Stimulated activated naive CD8-positive, alpha-beta T cell treated with anti-CD3 and anti-CD28 coated beads, Interleukin-15, amount 100 ng/mL, for 72 hours (primary cell): Measurements from ENCODE around the gene OLFM4.

Experiments used
- ATAC-seq: fragments of 150-1000 bp; cut with Tn5 transposase; 2 replicates; pipeline ENCODE4 v1.10.0; 2021; ENCODE audit warnings: mild to moderate bottlenecking, moderate library complexity
- DNase-seq, 2 donors: peaks; one replicate each; pipeline ENCODE4 v3.0.0; 2021 to 2022
- H3K27ac Mint-ChIP-seq, 2 donors: one replicate each; pipeline ENCODE4 v1.8.0; 2022; ENCODE audit warnings: mild to moderate bottlenecking in 2 of 2, mixed read lengths in 2 of 2, moderate library complexity in 2 of 2
- H3K27me3 Mint-ChIP-seq: one replicate; pipeline ENCODE4 v1.8.0; 2022; ENCODE audit warnings: mixed read lengths
- H3K4me1 Mint-ChIP-seq: one replicate; pipeline ENCODE4 v1.8.0; 2022; ENCODE audit warnings: mild to moderate bottlenecking, mixed read lengths
- H3K4me3 Mint-ChIP-seq, 2 donors: one replicate each; pipeline ENCODE4 v1.8.0; 2022; ENCODE audit warnings: mild to moderate bottlenecking in 2 of 2, mixed read lengths in 2 of 2, moderate library complexity in 1 of 2
- H3K9me3 Mint-ChIP-seq, 2 donors: one replicate each; pipeline ENCODE4 v1.8.0; 2022; ENCODE audit warnings: mixed read lengths in 2 of 2

Gene OLFM4, protein sequence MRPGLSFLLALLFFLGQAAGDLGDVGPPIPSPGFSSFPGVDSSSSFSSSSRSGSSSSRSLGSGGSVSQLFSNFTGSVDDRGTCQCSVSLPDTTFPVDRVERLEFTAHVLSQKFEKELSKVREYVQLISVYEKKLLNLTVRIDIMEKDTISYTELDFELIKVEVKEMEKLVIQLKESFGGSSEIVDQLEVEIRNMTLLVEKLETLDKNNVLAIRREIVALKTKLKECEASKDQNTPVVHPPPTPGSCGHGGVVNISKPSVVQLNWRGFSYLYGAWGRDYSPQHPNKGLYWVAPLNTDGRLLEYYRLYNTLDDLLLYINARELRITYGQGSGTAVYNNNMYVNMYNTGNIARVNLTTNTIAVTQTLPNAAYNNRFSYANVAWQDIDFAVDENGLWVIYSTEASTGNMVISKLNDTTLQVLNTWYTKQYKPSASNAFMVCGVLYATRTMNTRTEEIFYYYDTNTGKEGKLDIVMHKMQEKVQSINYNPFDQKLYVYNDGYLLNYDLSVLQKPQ

DNA sequence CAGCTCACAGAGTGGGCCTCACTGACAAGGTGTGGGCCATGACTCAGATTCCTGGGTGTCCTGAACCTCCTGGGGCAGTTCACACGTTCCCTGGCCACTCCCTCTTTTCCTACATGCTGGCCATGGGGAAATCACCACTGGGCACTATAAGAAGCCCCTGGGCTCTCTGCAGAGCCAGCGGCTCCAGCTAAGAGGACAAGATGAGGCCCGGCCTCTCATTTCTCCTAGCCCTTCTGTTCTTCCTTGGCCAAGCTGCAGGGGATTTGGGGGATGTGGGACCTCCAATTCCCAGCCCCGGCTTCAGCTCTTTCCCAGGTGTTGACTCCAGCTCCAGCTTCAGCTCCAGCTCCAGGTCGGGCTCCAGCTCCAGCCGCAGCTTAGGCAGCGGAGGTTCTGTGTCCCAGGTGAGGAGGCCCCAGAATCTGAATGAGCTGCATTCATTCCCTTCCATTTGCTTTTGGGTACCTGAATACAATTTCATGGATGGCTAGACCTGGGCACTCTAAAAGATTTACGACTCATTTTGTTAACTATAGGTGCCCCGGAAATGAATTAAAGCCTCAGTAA lies at the start of gene OLFM4:
Gene OLFM4 (plus strand): TSS at position 177 of the 567 bp plus-strand sequence. CDS start 24 bp downstream, at position 201.
- ATAC-seq, result no peak
- no peaks in the 10 kb centered on the region for H3K9me3 Mint-ChIP-seq
- no peak for DNase-seq
- no peaks in the 10 kb centered on the region for H3K27me3 Mint-ChIP-seq
- no peak within 1 kb of the TSS for H3K4me3 Mint-ChIP-seq
- no peaks in the 10 kb centered on the region for H3K4me1 Mint-ChIP-seq
- no peak within 1 kb of the TSS for H3K27ac Mint-ChIP-seq

DNA sequence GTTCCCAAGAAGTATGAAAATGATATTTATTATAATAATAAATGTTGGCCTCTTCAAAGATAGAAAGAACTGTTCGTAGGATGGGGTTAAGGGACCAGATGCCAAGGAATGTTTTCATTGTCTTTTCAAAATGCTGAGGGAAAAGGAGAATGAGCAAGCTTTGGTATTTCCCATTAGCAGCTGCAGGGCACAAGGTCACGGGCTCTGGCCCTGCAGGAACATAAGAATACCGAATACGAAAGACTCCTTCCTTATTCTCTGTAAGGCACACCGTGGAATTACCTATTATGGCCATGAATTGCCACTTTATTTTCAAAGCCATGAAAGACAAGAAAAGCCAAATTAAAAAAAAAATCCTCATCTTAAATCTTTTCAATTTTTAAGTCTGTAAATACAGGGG lies 49.6 kb upstream of the OLFM4 start:
- DNase-seq (no peak), ATAC-seq (no peak)
- Mint-ChIP-seq H3K4me1 (no peaks in the 10 kb centered on the region), H3K27me3 (peaks cover 11% of the 10 kb centered on the region), H3K27ac (no peak overlapping the region), H3K4me3 (no peak overlapping the region), H3K9me3 (no peaks in the 10 kb centered on the region)

DNA sequence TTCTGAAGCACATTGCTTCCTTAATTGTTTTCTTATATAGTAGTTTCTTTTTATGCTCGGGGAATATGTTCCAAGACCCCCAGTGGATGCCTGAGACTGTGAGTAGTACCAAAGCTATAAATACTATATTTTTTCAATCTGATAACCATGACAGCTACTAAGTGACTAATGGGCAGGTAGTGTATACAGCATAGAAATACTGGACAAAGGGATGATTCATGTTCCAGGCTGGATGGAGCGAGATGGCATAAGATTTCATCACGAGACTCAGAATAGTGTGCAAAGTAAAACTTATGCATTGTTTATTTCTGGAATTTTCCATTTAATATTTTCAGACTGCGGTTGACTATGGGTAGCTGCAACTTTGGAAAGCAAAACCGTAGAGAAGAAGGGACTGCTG lies 47.9 kb upstream of the OLFM4 start:
- no peak overlapping the region for H3K27ac Mint-ChIP-seq
- ATAC-seq, result no peak
- H3K4me1 Mint-ChIP-seq, result no peaks in the 10 kb centered on the region
- no peak overlapping the region for H3K4me3 Mint-ChIP-seq
- H3K9me3 Mint-ChIP-seq, result no peaks in the 10 kb centered on the region
- DNase-seq, result no peak
- H3K27me3 Mint-ChIP-seq, result no peaks in the 10 kb centered on the region

DNA sequence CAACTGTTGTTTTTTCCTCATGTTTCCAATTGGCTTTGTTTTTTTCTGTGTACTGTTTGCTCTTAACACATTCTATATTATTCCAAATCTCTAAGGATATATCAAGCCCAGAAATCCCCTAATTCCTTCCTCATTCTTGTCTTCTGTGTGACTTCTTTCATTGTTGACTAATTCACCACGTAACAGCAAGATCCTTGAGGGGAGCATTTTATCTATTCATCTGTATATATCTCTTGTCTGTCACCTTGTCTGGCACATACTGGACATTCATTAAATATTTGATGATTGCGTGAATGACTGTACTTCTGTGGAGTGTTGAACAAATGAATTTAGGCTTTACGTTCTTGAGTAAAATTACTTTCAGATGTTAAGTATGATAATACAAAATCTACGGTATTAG lies 44.8 kb upstream of the OLFM4 start:
- H3K4me3 Mint-ChIP-seq, result no peak overlapping the region
- no peaks in the 10 kb centered on the region for H3K9me3 Mint-ChIP-seq
- no peaks in the 10 kb centered on the region for H3K4me1 Mint-ChIP-seq
- H3K27ac Mint-ChIP-seq, result peak overlapping the region in 1 of 2 donors; percentile 1
- ATAC-seq (no peak), DNase-seq (no peak)
- H3K27me3 Mint-ChIP-seq, result no peaks in the 10 kb centered on the region

DNA sequence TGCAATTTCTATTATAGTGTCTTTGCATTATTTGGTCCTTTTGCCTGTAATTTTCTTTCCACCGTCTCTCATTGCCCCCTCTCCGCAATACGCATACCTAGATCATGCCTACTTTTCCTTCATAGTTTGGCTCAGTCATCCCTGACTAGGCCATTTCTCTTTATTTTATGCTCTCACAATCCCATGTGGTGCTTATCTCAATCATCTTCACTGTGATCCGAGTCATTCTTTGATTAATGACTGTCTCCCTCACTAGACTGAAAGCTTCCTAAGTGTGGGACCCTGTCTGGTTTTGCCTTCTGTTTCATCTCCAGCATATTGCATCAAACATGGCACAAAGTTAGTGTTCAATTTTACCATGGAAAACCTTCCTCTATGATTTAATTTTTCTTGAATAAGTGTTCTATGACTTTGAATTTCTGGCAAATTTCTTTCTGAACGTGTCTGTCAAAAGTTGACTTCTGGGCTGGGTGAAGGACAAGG lies 43.7 kb upstream of the OLFM4 start:
- ATAC-seq (no peak), DNase-seq (no peak)
- no peaks in the 10 kb centered on the region for H3K9me3 Mint-ChIP-seq
- H3K27me3 Mint-ChIP-seq, result no peaks in the 10 kb centered on the region
- no peaks in the 10 kb centered on the region for H3K4me1 Mint-ChIP-seq
- H3K4me3 Mint-ChIP-seq, result no peak overlapping the region
- H3K27ac Mint-ChIP-seq, result no peak overlapping the region

DNA sequence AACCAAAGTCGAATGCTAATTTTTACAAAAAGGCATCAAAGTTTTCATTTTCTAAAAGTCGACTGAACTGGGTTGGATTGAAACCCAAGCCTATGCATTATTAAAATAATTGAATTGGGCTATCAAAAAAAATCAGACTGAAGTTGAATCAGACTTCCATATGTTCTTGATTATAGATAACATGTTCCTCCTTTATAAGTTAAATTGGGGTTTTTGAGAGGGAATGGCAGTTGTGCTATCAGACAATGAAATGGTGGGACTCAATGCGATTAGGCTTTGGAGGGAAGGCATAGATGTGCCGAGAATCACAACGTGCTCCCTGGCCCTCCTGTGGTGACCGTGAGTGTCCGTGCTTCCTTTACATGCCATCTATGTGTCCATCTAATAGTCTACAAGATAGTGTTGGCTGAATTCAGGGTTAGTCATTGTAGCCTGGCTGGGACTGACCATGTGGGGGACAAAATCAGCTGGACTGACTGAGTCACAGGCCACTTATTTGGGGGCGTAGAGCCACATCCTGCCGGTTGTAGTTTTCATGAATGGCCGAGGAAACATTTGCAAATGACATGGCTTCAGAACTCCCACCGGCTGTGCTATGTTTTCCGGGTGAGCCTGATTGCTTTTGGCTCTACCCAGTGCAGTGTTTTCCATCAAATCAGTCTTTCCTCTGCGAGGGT lies 37.1 kb upstream of the OLFM4 start:
- Mint-ChIP-seq H3K9me3 (no peaks in the 10 kb centered on the region), H3K27me3 (no peaks in the 10 kb centered on the region), H3K4me1 (peaks cover 5% of the 10 kb centered on the region), H3K27ac (no peak overlapping the region), H3K4me3 (no peak overlapping the region)
- no peak for ATAC-seq
- DNase-seq, result no peak

DNA sequence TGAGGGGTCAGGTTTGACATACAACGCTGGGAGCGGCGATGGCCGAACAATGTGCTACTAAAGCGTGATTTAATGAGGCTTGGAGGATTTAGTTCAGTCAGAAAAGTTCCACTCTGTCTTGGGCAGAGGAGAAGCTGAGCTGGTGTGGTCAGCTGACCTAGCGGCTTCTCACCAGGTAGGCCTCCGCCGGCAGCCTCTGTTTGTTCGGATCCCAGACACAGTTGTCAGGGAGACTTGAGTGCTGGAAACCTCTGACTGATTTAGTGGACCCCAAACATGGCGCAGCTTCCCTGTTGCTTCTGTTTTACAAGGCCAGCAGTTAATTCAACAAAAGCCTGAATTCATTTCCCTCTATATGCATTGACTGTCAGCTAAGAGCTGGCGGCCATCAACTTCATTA lies 36.5 kb upstream of the OLFM4 start:
- H3K4me3 Mint-ChIP-seq, result no peak overlapping the region
- no peak for DNase-seq
- no peaks in the 10 kb centered on the region for H3K9me3 Mint-ChIP-seq
- no peaks in the 10 kb centered on the region for H3K27me3 Mint-ChIP-seq
- H3K27ac Mint-ChIP-seq, result no peak overlapping the region
- peaks cover 5% of the 10 kb centered on the region for H3K4me1 Mint-ChIP-seq
- no peak for ATAC-seq

DNA sequence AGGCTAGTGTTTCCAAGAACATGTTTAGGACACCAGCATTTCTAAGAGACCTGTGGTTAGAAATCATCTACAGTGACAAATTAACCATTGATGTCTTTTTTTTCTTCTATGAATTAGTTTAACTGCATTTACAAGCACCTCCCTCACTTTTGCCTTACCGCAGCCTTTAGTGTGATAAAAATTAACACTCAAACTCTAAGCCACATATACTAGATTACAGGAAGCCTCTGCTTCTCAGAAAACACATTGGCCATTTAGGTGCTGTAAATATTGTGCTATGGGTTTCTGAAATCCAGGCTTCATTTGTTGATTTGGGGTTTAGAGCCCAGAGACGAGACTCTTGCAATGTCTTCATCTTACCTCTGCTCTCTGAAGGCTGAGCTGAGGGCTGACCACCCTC lies 34.6 kb upstream of the OLFM4 start:
- DNase-seq (no peak), ATAC-seq (no peak)
- Mint-ChIP-seq H3K4me1 (peaks cover 5% of the 10 kb centered on the region), H3K4me3 (no peak overlapping the region), H3K9me3 (no peaks in the 10 kb centered on the region), H3K27me3 (no peaks in the 10 kb centered on the region), H3K27ac (peak overlapping the region in 1 of 2 donors; percentile 42)

DNA sequence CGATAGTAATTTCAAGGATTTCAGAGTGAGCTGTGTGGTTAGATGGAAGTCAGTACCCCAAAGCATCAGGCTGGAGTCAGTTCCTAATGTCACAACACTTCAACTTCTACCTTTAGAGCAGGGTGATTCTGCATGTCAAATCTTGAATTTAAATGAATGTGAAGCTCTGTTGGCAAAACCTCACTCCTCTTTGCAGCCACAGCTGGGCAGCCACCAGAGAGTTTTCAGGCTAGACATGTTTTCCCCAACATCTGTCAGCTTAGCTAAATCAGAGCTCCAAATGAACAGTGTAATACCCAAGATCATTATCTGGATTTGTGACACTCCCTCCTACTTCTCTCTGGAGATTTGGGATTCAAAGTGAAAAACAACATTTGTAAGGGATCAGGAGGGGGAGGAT lies 33.7 kb upstream of the OLFM4 start:
- Mint-ChIP-seq H3K27me3 (peaks cover 6% of the 10 kb centered on the region), H3K4me3 (no peak overlapping the region), H3K27ac (no peak overlapping the region), H3K4me1 (peaks cover 11% of the 10 kb centered on the region), H3K9me3 (no peaks in the 10 kb centered on the region)
- DNase-seq (no peak), ATAC-seq (no peak)

DNA sequence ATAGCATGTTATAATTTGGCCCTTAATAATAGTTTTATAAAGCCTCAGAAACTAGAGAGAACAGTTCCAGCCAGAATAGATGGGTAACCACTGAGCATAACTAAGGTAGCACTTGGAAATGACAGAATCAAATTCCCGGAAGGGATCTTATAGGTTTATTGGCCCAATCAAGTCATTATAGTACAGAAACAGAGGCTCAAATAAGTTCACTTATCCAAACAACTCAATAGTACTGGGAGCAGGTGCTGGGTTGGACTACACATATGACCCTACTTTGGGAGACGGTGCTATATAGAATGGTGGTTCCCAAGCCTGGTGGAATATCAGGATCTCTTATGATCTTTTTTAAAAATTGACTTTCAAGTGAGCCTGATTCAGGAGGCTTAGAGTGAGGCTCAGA lies 32.7 kb upstream of the OLFM4 start:
- H3K9me3 Mint-ChIP-seq, result no peaks in the 10 kb centered on the region

DNA sequence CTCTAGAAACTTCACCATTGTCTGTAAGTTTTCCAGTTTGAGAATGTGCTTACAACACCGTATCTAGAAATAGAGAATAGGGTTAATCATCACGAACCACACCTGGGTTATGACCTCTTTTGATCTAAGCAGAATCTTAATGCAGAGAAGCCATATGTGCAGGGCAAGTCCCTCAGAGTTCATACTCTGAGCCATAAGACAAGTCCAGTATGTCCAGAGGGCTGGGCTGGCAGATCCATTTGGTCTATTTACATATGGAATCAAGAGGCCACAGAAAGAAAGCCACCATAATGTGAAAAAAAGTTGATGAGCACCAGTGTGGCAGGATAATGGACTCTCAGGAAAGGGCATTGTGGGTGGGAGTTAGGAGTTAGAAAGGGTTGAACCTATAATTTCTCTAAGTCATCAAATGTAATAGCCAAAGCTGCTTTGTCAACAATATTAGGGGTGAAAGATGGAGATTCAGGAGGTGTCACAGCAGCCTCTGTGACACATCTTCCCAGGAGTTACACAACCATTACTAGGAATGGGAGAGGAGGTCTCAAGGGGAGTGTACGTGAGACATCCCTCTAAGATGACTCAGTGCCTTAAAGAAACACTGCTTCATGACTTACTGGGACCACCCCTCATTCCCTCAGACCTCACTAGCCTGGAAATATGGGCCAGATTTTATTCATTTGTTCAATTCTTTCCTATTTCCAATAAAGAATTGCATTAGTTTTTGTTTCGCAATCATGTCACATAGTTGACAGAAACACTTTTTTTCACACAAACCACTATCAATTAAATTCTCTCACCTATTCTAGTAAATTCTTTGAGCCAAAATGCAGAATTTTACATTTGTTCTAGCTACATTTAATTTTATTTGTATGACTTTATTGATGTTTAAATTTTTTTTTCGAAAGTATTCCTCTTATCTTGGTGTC lies 30.4 kb upstream of the OLFM4 start:
- Mint-ChIP-seq H3K4me1 (peaks cover 11% of the 10 kb centered on the region), H3K9me3 (no peaks in the 10 kb centered on the region), H3K27ac (peak overlapping the region in 1 of 2 donors; percentile 38), H3K4me3 (no peak overlapping the region), H3K27me3 (peaks cover 6% of the 10 kb centered on the region)
- no peak for ATAC-seq
- DNase-seq, result no peak

More for the DNA sequence above, 32.7 kb upstream of the OLFM4 start:
- Mint-ChIP-seq H3K27me3 (peaks cover 6% of the 10 kb centered on the region), H3K4me3 (no peak overlapping the region), H3K27ac (no peak overlapping the region), H3K4me1 (peaks cover 11% of the 10 kb centered on the region)
- ATAC-seq (no peak), DNase-seq (no peak)

DNA sequence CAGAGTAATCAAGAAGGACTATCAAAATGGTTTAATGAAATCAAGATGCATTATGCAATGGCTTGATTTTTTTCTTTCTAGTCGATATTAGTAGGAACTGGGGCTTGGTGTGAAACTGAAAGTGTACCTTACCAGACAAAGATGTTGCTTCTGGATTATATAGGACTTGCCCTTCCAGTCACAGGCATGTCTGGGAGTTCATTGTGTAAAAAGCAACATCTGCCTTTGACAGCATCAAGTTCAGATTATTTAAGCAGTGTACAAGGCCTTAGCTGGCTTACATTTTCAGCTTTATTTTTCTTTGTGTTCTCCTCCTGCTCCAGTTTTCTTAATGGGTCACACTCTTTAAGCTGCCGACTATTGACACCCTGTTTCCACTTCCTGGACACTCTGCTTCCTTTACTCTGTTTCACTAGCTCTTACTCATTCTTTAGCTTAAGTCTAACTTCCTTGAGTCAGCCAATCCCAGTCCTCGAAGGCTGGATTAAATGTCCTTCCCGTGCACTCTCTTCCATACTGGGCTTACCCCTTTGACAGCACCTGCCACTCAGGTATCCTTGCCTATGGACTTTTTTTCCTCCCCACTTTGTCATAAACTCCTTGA lies 29.4 kb upstream of the OLFM4 start:
- DNase-seq (no peak), ATAC-seq (no peak)
- peaks cover 6% of the 10 kb centered on the region for H3K27me3 Mint-ChIP-seq
- H3K4me1 Mint-ChIP-seq, result peaks cover 9% of the 10 kb centered on the region
- no peaks in the 10 kb centered on the region for H3K9me3 Mint-ChIP-seq
- H3K27ac Mint-ChIP-seq, result no peak overlapping the region
- peak overlapping the region in 1 of 2 donors; percentile 11 for H3K4me3 Mint-ChIP-seq

DNA sequence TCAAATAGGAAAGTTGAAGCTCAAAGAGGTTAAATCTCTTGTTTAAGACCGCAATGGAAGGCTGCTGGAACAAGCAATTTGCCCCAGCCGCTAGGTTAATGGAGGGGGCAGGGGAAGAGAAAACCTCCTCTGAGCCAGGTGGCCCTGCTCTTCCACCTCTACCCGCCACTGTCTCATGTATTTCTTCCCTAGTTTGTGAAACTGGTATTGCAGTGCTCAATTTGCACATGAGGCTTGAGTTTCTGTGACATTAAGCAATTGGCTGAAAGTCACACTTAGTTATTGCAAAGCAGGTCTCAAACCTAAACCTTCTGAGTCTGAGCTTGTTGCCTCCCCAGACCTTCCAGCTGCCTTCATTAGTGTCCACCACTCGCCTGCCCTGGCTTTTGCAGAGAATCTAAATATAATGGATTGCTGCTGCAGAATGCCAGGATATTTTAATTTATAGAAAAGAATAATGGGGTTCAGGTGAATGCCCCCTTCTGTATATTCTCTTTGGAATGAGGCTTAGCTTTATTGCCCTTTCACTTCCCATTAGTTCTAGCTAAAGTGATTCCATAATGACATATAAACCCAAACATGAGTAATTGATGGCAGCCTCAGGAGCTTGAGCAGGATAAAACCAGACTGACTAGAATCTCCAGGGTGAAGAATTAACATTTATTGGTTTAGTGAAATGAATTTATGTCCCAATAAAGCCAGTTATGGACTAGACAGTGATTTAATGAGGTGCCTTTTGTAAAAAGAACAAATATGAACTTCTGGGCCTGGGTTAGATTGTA lies 27.0 kb upstream of the OLFM4 start:
- no peak for ATAC-seq
- no peak for DNase-seq
- Mint-ChIP-seq H3K4me1 (peaks cover 5% of the 10 kb centered on the region), H3K27ac (no peak overlapping the region), H3K27me3 (peaks cover 15% of the 10 kb centered on the region), H3K4me3 (no peak overlapping the region), H3K9me3 (no peaks in the 10 kb centered on the region)

DNA sequence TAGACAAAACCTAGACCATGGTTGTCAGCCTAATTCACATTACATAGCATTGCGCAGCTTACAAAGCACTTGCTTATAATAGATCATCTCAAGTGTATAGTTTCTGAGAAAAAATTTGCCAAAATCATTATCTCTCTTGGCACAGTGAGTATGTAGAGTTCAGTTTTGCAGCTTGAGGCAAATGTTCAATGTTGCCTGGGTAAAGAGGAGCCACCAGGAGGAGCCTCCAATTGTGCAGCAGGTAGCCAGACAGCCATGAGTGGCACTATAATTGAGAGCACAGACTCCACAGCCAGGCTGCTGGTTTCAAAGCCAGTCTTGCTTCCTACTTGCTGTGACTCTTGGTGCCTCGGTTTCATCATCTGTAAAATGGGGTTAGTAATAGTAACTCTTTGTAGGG lies 24.0 kb upstream of the OLFM4 start:
- Mint-ChIP-seq H3K9me3 (no peaks in the 10 kb centered on the region), H3K4me3 (no peak overlapping the region), H3K4me1 (peaks cover under 1% of the 10 kb centered on the region), H3K27me3 (peaks cover 17% of the 10 kb centered on the region), H3K27ac (no peak overlapping the region)
- DNase-seq, result no peak
- ATAC-seq, result no peak
